Heart left ventricle (tissue), 13 donors: ENCODE results near the gene NGEF.

Experiments
- CTCF ChIP-seq, 12 donors: fragments of 200-600 bp; sonication (generic) in 4 of 12; IDR thresholded peaks; one replicate each; pipeline versions ENCODE4 v1.5.0 to v1.8.0; 2018 to 2022; ENCODE audit warnings: antibody characterized with exemption in 12 of 12, mild to moderate bottlenecking in 5 of 12
- POLR2A ChIP-seq, 2 donors: fragments of 450-650 bp; IDR thresholded peaks; one replicate each; pipeline ENCODE4 v1.6.1; 2017; ENCODE audit warnings: antibody characterized with exemption in 2 of 2, mild to moderate bottlenecking in 2 of 2, moderate library complexity in 2 of 2
- donor health status: ischemic (EF 13 %, LVEDD 7.1; RV severe dilation, severe dysfunction).
- donor health status: DM: no; HTN: yes; CAD: no.
- donor health status: DM: no; HTN: no; CAD: no.
- donor health status: ischemic (EF 25% LVEDD 6.9; RV normal size, moderate dysfunction).
- donor health status: ischemic (EF 25% LVEDD 5.7; RV mildly dilated, moderate dysfunction).
- donor health status: ischemic (EF 35%, LVEDD 5.7; RV mildly dilated, moderate dysfunction).
- donor health status: nonischemic (EF 11% LVEDD 7.7; RV severe dilation, severe dysfunction).
- donor health status: DM: yes; HTN: yes; CAD: no.
- donor health status: PGD.
- donor health status: ischemic (EF 29% LVEDD 5.4; RV normal size, mild dysfunction).
- donor health status: nonischemic (EF 23%, LVEDD 6.1; RV moderate dilation, normal function).

GRCh38 chr2:232852676-232853075 lies 160.4 kb downstream of the NGEF start:
- TF ChIP-seq CTCF (IDR thresholded peaks at IDR 0.05) = no peak
- no peak for TF ChIP-seq POLR2A (IDR thresholded peaks at IDR 0.05)
